ENCODE measurements around the gene HAPLN3.
"Not testable (repeated sequence)": the region's sequence is repeated elsewhere in the genome, so short reads cannot be mapped to it uniquely, and the experiment has no call there.

GRCh38 chr15:88934449-88934848, 39.1 kb upstream of the HAPLN3 start:
- not testable (repeated sequence) for TF ChIP-seq CTCF (optimal IDR thresholded peaks at IDR 0.05 in 1 of 3, IDR thresholded peaks at IDR 0.05 in 1 of 3, conservative IDR thresholded peaks at IDR 0.05 in 1 of 3; ENCODE audit: extremely low read depth in 1 of 3, insufficient read depth in 2 of 3, low read length in 3 of 3); EZH2 (IDR thresholded peaks at IDR 0.05; ENCODE audit: low read length)
